ENCODE data around the gene C14orf132. TPM values are rescaled to one million over a fixed set of nuclear protein-coding genes. Genes with fewer than 3 reads are reported as not detected.

C14orf132 gene
- total RNA-seq, 1 donor from 2014 or later: 38.2 TPM

DNA sequence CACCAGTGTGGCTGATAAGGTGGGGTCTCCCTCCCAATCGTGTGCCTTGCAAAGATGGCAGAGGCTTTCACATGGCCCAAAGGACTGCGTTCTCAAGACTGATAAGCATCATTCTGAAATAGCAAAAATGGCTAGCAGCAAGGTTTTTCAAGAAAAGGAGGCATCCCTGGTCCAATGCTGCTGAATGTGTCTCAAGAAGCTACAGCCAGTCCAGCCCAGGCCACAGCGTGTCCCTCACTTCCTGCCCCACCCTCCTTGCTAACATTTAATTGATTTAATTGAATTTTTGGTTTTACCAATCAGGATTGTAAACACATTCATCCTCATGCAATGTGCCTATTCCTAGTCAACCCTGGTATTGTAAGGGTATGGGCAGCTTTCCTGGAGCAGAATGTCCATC lies 55.9 kb downstream of the C14orf132 start:
- no peak overlapping the region for H3K4me3 Mint-ChIP-seq
- H3K9me3 Mint-ChIP-seq: no peaks in the 10 kb centered on the region
- peaks cover 3% of the 10 kb centered on the region for H3K36me3 Mint-ChIP-seq (ENCODE audit: low read depth)
- H3K4me1 Mint-ChIP-seq: no peaks in the 10 kb centered on the region
- no peaks in the 10 kb centered on the region for H3K27me3 Mint-ChIP-seq (ENCODE audit: low read depth)
- no peak overlapping the region for H3K27ac Mint-ChIP-seq (ENCODE audit: unreplicated experiment)
- no peak for DNase-seq (ENCODE audit: low read depth, low spot score)
- TF ChIP-seq CTCF (conservative IDR thresholded peaks at IDR 0.05): no peak

DNA sequence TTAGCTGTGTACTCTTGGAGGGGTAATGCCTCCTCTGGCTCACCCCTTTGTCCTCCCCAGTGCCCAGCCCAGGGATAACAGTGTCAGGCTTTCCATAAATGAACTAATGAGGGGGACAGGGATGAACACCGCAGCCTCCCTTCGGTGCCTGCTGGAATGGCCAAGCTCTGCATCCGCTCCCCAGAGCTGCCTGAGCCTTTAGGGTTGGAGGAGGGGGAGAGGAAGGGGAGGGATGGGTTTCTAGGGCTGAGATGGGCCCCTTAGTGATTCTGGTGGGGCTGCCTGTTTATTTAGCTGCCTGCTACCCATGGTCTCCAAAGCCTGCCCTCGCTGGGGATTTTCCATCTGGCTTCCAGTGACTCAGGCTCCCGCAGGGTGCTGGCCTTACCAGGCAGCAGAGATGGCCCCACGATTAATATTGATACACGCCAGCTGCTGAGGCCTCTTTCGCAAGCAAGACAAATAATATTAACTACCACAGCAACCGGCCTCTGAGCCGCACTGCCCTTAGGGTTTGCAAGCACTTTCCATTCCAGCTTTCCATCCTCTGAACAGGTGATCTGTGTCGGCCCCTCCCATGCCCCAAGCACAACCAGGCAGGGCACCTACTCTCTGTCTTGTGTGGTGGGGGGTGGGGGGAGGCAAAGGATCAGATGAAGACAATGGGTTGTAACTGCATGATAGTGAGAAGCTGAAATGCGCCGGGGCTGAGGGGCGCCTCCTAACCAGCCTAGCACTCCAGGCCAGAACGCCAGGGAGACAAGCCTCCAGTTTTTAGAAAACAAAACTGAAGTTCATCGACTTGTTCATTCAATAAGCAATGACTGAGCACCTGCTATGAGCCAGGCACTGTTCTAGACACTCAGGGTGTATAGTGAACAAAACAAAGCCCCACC lies 56.7 kb downstream of the C14orf132 start:
- TF ChIP-seq CTCF (conservative IDR thresholded peaks at IDR 0.05): no peak
- no peak overlapping the region for H3K27ac Mint-ChIP-seq (ENCODE audit: unreplicated experiment)
- no peaks in the 10 kb centered on the region for H3K27me3 Mint-ChIP-seq (ENCODE audit: low read depth)
- no peaks in the 10 kb centered on the region for H3K9me3 Mint-ChIP-seq
- no peak for DNase-seq (ENCODE audit: low read depth, low spot score)
- no peak overlapping the region for H3K4me3 Mint-ChIP-seq
- H3K36me3 Mint-ChIP-seq (ENCODE audit: low read depth): peaks cover 3% of the 10 kb centered on the region
- H3K4me1 Mint-ChIP-seq: peaks cover 6% of the 10 kb centered on the region

GRCh38 chr14:96096639-96097610 lies 57.8 kb downstream of the C14orf132 start:
- Mint-ChIP-seq H3K9me3 (no peaks in the 10 kb centered on the region), H3K4me1 (peaks cover 6% of the 10 kb centered on the region), H3K4me3 (no peak overlapping the region), H3K27ac (ENCODE audit: unreplicated experiment) (no peak overlapping the region), H3K36me3 (ENCODE audit: low read depth) (peaks cover 3% of the 10 kb centered on the region), H3K27me3 (ENCODE audit: low read depth) (no peaks in the 10 kb centered on the region)
- no peak for TF ChIP-seq CTCF (conservative IDR thresholded peaks at IDR 0.05)
- DNase-seq (ENCODE audit: low read depth, low spot score): no peak

DNA sequence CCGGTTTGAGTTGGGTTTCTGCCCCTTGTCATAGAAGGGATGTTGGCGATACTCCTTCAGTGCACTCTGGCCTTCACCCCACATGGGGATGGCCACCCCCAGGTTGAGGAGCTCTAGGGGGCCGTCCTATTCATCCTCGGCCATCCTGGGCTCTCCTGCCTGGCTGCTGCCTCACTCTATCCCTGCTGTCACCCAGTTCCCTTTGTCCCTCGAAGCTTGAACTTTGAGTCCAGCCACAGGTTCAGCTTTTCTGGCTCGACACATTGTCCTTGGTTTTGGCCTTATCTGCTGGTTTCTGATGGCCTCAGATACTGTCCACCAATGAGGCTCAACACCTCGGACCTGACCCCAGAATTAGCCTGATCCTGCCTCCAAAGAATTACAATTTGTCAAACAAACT lies 58.6 kb downstream of the C14orf132 start:
- no peak for TF ChIP-seq CTCF (conservative IDR thresholded peaks at IDR 0.05)
- Mint-ChIP-seq H3K27me3 (ENCODE audit: low read depth) (no peaks in the 10 kb centered on the region), H3K36me3 (ENCODE audit: low read depth) (peaks cover 3% of the 10 kb centered on the region), H3K4me3 (peak overlapping the region; percentile 34), H3K4me1 (peaks cover 6% of the 10 kb centered on the region), H3K27ac (ENCODE audit: unreplicated experiment) (no peak overlapping the region), H3K9me3 (no peaks in the 10 kb centered on the region)
- DNase-seq (ENCODE audit: low read depth, low spot score): no peak

DNA sequence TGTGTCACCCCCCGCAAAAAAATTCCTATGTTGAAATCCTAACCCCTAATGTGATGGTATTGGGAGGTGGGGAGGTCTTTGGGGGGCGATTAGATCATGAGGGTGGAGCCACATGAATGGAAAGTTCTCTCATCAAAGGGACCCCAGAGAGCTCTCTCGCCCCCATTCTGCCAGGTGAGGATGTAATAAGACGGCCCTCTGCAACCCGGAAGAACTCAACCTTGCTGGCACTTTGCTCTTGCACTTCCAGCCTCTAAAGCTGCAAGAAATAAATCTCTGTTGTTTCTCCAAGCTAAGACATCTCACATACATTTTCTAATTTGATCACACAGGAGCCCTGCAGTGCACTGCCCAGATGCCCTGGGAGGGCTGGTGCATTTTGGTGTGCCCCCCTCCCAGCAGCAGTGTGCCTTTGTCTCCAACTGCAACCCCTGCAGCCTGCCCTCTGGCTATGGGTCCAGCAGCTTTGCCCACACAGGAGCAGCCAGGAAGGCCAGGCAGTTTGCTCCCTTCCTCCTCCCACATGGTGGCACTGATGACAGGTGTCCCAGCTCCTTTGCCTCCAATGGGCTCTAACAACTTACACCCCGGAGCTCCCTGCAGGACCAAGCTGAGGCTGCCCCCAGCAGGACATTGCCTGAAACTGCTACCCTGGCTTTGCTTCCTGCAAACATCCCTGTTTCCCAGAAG lies 59.3 kb downstream of the C14orf132 start:
- no peak overlapping the region for H3K27ac Mint-ChIP-seq (ENCODE audit: unreplicated experiment)
- peak; percentile 38 for DNase-seq (ENCODE audit: low read depth, low spot score)
- peaks cover 3% of the 10 kb centered on the region for H3K36me3 Mint-ChIP-seq (ENCODE audit: low read depth)
- H3K4me3 Mint-ChIP-seq: no peak overlapping the region
- H3K27me3 Mint-ChIP-seq (ENCODE audit: low read depth): no peaks in the 10 kb centered on the region
- peak; percentile 68 for TF ChIP-seq CTCF (conservative IDR thresholded peaks at IDR 0.05)
- H3K4me1 Mint-ChIP-seq: peaks cover 6% of the 10 kb centered on the region
- H3K9me3 Mint-ChIP-seq: no peaks in the 10 kb centered on the region
